Smooth muscle cell of the brain vasculature (primary cell): Measurements from ENCODE around the gene TGM1.
"Not testable (repeated sequence)": the region's sequence is repeated elsewhere in the genome, so short reads cannot be mapped to it uniquely, and the experiment has no call there.

Source experiments
- DNase-seq: peaks from one replicate; pipeline ENCODE4 v3.0.0-alpha.2; 2012; ENCODE audit warnings: low read depth, low spot score

The TGM1 gene

GRCh38 chr14:24234095-24235005, 28.6 kb downstream of the TGM1 start:
- no peak for DNase-seq

- DNase-seq = no peak
These were observed 29.5 kb downstream of the TGM1 start for GRCh38 chr14:24233538-24233866.

GRCh38 chr14:24232645-24233537, 30.1 kb downstream of the TGM1 start, which contains the start of gene GMPR2:
GMPR2 (plus strand) TSS chr14:24232929; CDS start chr14:24233254, 325 bp downstream.
- DNase-seq = no peak

- peak; percentile 85 for DNase-seq
These were observed 30.8 kb downstream of the TGM1 start, which contains the start of gene NEDD8 for GRCh38 chr14:24232121-24232644. NEDD8 (minus strand) TSS chr14:24232367; CDS start chr14:24232267, 100 bp downstream.

GRCh38 chr14:24231263-24232120, 31.5 kb downstream of the TGM1 start:
- no peak for DNase-seq

GRCh38 chr14:24228902-24229301, 34.1 kb downstream of the TGM1 start:
- no peak for DNase-seq

GRCh38 chr14:24226473-24226872, 36.5 kb downstream of the TGM1 start:
- DNase-seq = no peak

GRCh38 chr14:24224618-24225071, 38.3 kb downstream of the TGM1 start:
- DNase-seq = no peak

GRCh38 chr14:24222987-24223386, 40.0 kb downstream of the TGM1 start:
- not testable (repeated sequence) for DNase-seq

- DNase-seq = no peak
These were observed 43.5 kb downstream of the TGM1 start for GRCh38 chr14:24219521-24219920.

GRCh38 chr14:24219080-24219479, 43.9 kb downstream of the TGM1 start:
- DNase-seq = no peak

GRCh38 chr14:24216876-24217275, 46.1 kb downstream of the TGM1 start:
- not testable (repeated sequence) for DNase-seq

GRCh38 chr14:24216345-24216699, 46.7 kb downstream of the TGM1 start:
- DNase-seq = no peak

- peak; percentile 66 for DNase-seq
These were observed 47.3 kb downstream of the TGM1 start, which contains the start of gene MDP1 for GRCh38 chr14:24215495-24216344. MDP1 (minus strand) TSS chr14:24216066; CDS start chr14:24215955, 111 bp downstream.

- no peak for DNase-seq
These were observed 48.9 kb downstream of the TGM1 start for GRCh38 chr14:24213866-24214662.

- DNase-seq = peak; percentile 98
These were observed 49.8 kb downstream of the TGM1 start, which contains the start of gene CHMP4A for GRCh38 chr14:24212924-24213865. CHMP4A (minus strand) TSS chr14:24213488; CDS start chr14:24213439, 49 bp downstream.

GRCh38 chr14:24211311-24211710, 51.7 kb downstream of the TGM1 start:
- DNase-seq = no peak

GRCh38 chr14:24207625-24208024, 55.4 kb downstream of the TGM1 start:
- DNase-seq = no peak
